Testis (tissue), 5 donors: ENCODE results near the gene DHX8. TPM values are rescaled to one million over a fixed set of nuclear protein-coding genes. Genes with fewer than 3 reads are reported as not detected.

ENCODE experiments used
- DNase-seq: peaks from one replicate; pipeline ENCODE4 v3.0.0-alpha.2; 2019
- H3K27ac ChIP-seq, 2 donors: fragments of 200-600 bp; sonication (generic); one replicate each; pipeline ENCODE4 v1.5.1; 2019
- H3K27me3 ChIP-seq: fragments of 200-600 bp; sonication (generic); one replicate; pipeline ENCODE4 v1.5.1; 2019
- H3K36me3 ChIP-seq: fragments of 200-600 bp; sonication (generic); one replicate; pipeline ENCODE4 v1.5.1; 2017; ENCODE audit warnings: low read depth; ENCODE audit errors: missing control alignments
- H3K4me1 ChIP-seq: fragments of 200-600 bp; sonication (generic); one replicate; pipeline ENCODE4 v1.5.1; 2019
- H3K4me3 ChIP-seq, 2 donors: fragments of 200-600 bp; sonication (generic); one replicate each; pipeline ENCODE4 v1.5.1; 2017 to 2019
- H3K9me3 ChIP-seq: fragments of 200-600 bp; sonication (generic); one replicate; pipeline ENCODE4 v1.5.1; 2017
- POLR2A ChIP-seq: fragments of 450-650 bp; IDR thresholded peaks from one replicate; pipeline ENCODE4 v1.6.1; 2017; ENCODE audit warnings: antibody characterized with exemption, mild to moderate bottlenecking, moderate library complexity
- WGBS, 2 donors: methylation state at CpG; one replicate each; pipeline ENCODE4 v1.1.5; 2018; 5-methylcytosine and 5-hydroxymethylcytosine counted together
- intact Hi-C: fragments of 100-400 bp; cut with DNase I; formaldehyde crosslinking; loops from one replicate; pipeline ENCODE4 v1.15.1; 2023; ENCODE audit warnings: low total_unique reads
- long read RNA-seq, 2 donors: transcript quantifications; one replicate each; lab custom pipeline, GENCODE V29; 2026
- polyA plus RNA-seq: library from polyadenylated mRNA; stranded (reverse); fragments of 350-450 nt; fragmentation: Illumina TruSeq; extraction: RNeasy Lipid Tissue Mini Kit (QIAGEN cat#74804); gene quantifications from one replicate; pipeline ENCODE4 v1.2.3, GENCODE V29; 2014; ENCODE audit warnings: low read depth, low replicate concordance; ENCODE audit not compliant: insufficient read depth
- total RNA-seq, 2 donors: library from RNA; depleted of rRNA; stranded (reverse); fragments of >200 nt; gene quantifications; one replicate each; pipeline ENCODE4 v1.2.3, GENCODE V29; 2016
- TF ChIP-seq, protein P1 (sequence below), 3 experiments: fragments of 450-650 bp in 2 of 3; fragments of 200-600 bp in 1 of 3; sonication (generic) in 1 of 3; IDR thresholded peaks; one replicate each; pipeline ENCODE4 v1.5.1; 2016 to 2019; ENCODE audit warnings: antibody characterized with exemption in 3 of 3, mild to moderate bottlenecking in 2 of 3, moderate library complexity in 1 of 3

The DHX8 gene
- total RNA-seq (10 to 100 TPM; 68.0 to 74.3 TPM), polyA plus RNA-seq (63.4 TPM)
- long read RNA-seq, donor 1, full-length matches to known transcripts: 4 of 4 reads
- long read RNA-seq, donor 1, partial matches to known transcripts: 0 of 4 reads
- long read RNA-seq, donor 1, other reads (novel, unspliced or antisense): 0 of 4 reads
- long read RNA-seq, donor 2, full-length matches to known transcripts: 1 of 1 reads
- long read RNA-seq, donor 2, partial matches to known transcripts: 0 of 1 reads
- long read RNA-seq, donor 2, other reads (novel, unspliced or antisense): 0 of 1 reads

DNA sequence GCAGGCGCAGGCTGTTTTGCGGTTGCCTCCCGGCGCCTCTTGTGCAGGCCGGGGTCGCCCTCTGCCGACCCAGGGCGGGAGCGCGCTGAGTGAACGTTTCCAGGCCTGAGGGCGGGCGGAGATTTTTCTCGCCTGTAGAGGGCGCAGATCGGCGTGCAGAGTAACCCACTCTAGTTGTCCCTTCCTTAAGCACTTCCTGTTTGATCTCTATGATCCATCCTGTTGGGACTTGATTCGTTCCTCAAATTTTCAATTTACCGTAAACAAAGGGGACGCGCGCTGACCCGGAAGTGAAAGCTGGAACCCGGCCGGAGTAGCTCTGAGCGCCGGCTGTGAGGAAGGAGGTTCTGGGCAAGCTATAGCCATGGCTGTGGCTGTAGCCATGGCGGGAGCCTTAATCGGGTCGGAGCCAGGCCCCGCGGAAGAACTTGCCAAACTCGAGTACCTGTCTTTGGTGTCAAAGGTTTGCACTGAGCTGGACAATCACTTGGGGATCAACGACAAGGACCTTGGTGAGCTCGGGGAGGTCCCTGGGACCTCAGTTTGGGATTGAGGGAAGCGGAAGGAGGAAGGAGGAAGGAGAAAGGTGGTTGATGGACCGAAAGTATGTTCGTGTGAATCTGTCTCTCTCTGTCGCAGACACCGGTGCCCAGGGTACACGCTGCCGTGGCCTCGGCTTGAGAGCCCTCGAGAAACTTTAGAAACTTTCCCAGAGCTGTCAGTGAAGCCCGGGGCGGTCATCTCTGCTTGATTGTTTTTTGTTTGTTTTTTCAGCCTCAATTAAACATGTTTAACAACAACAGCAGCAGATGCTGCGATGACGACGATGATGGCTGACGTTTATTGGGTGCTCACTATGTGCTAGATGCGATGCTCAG is at the start of gene DHX8:
TSS of gene DHX8 (plus strand) at position 302 of the 878 bp plus-strand sequence. CDS start at position 365, 63 bp downstream.
- DNase-seq: peak; percentile 98
- TF ChIP-seq, protein P1, sequence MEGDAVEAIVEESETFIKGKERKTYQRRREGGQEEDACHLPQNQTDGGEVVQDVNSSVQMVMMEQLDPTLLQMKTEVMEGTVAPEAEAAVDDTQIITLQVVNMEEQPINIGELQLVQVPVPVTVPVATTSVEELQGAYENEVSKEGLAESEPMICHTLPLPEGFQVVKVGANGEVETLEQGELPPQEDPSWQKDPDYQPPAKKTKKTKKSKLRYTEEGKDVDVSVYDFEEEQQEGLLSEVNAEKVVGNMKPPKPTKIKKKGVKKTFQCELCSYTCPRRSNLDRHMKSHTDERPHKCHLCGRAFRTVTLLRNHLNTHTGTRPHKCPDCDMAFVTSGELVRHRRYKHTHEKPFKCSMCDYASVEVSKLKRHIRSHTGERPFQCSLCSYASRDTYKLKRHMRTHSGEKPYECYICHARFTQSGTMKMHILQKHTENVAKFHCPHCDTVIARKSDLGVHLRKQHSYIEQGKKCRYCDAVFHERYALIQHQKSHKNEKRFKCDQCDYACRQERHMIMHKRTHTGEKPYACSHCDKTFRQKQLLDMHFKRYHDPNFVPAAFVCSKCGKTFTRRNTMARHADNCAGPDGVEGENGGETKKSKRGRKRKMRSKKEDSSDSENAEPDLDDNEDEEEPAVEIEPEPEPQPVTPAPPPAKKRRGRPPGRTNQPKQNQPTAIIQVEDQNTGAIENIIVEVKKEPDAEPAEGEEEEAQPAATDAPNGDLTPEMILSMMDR (IDR thresholded peaks at IDR 0.05): peak; percentile 100
- TF ChIP-seq POLR2A: no peak
- peak within 1 kb of the TSS; percentile 79 to 89 for H3K4me3 ChIP-seq
- no peaks in the 10 kb centered on the region for H3K36me3 ChIP-seq
- no peaks in the 10 kb centered on the region for H3K27me3 ChIP-seq
- intact Hi-C loops: loop anchor here (2.0 kb wide), 1 partner anchor 89 kb away; no protein-coding TSS in a partner anchor
- H3K4me1 ChIP-seq: peaks cover 25% of the 10 kb centered on the region
- H3K27ac ChIP-seq: peak within 1 kb of the TSS; percentile 64 to 79
- H3K9me3 ChIP-seq: no peaks in the 10 kb centered on the region
- 1% methylated on average over 26 to 51 of the region's 51 CpGs for WGBS, 2 donors

- no peak for DNase-seq
- Histone ChIP-seq H3K36me3 (no peaks in the 10 kb centered on the region), H3K4me3 (no peak overlapping the region), H3K27ac (no peak overlapping the region), H3K9me3 (no peaks in the 10 kb centered on the region), H3K27me3 (no peaks in the 10 kb centered on the region), H3K4me1 (no peaks in the 10 kb centered on the region)
- TF ChIP-seq, protein P1 (IDR thresholded peaks at IDR 0.05): no peak
- no peak for TF ChIP-seq POLR2A
- intact Hi-C loops: no loop called here
- WGBS, 2 donors: 80 to 83% methylated on average over 4 of the region's 4 CpGs
These were observed 48.9 kb upstream of the DHX8 start for GRCh38 chr17:43434902-43435319.

- no peaks in the 10 kb centered on the region for H3K4me1 ChIP-seq
- H3K36me3 ChIP-seq: no peaks in the 10 kb centered on the region
- intact Hi-C loops: no loop called here
- TF ChIP-seq POLR2A: no peak
- TF ChIP-seq, protein P1 (IDR thresholded peaks at IDR 0.05): no peak
- no peaks in the 10 kb centered on the region for H3K9me3 ChIP-seq
- 79 to 86% methylated on average over 1 of the region's 1 CpG for WGBS, 2 donors
- H3K27me3 ChIP-seq: no peaks in the 10 kb centered on the region
- H3K27ac ChIP-seq: no peak overlapping the region
- no peak overlapping the region for H3K4me3 ChIP-seq
- DNase-seq: no peak
These were observed 46.0 kb upstream of the DHX8 start for GRCh38 chr17:43437756-43438155.

DNA sequence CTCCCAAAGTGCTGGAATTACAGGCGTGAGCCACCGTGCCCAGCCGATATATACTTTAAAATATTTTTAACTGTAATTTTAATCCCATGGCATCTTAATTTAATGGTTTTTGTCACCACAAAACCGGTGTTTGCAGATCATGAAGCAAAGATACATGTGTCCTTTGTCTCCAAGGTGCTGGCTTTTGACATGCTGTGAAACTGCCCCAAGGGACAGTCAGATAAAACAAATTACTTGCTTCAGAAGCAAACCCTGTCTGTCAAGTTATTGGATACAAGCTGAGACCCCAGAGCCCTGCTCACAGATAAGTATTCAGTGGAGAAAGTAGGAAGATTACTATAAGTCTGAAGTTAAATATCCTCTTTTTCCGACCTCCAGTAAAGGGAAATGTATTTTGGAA is 45.1 kb upstream of the DHX8 start:
- Histone ChIP-seq H3K4me1 (no peaks in the 10 kb centered on the region), H3K9me3 (no peaks in the 10 kb centered on the region), H3K27me3 (no peaks in the 10 kb centered on the region), H3K27ac (no peak overlapping the region), H3K36me3 (no peaks in the 10 kb centered on the region), H3K4me3 (no peak overlapping the region)
- DNase-seq: no peak
- TF ChIP-seq, protein P1 (IDR thresholded peaks at IDR 0.05): no peak
- no peak for TF ChIP-seq POLR2A
- 81 to 91% methylated on average over 5 of the region's 5 CpGs for whole genome bisulfite sequencing, 2 donors
- intact Hi-C loops: no loop called here
